ENCODE data around the gene CAMK2N2. TPM values are rescaled to one million over a fixed set of nuclear protein-coding genes. Genes with fewer than 3 reads are reported as not detected.

CAMK2N2 gene
- total and polyA plus RNA-seq, 2 of the 4 experiments (the other 2 are of a cell fraction): 0.34 TPM; not detected in 1

DNA sequence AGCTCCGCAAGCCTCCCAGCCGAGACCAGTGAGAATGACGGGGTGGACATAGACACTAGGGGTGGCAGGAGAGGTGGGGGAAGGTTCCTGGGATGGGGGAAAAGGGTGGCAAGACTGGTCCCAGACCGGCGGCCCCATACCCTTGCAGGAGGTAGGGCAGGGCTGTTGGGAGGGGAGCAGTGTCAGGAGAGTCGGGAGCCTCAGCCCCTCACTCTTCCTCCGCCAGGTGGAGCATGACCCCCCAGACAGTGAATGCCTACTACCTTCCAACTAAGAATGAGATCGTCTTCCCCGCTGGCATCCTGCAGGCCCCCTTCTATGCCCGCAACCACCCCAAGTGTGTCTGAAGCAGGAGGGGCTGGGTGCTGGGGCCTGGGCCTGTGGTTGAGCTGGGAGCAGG, 29.0 kb upstream of the CAMK2N2 start:
- no TSS peak for BruUV-seq (replicated peaks)
- no peak overlapping the region for H4K8ac ChIP-seq (ENCODE audit: low read depth in 2 of 2, low read length in 2 of 2)
- H3K56ac ChIP-seq (ENCODE audit: extremely low read depth, insufficient read depth, low read length): no peak overlapping the region
- no peak for DNase-seq
- no peak overlapping the region for H3K23ac ChIP-seq (ENCODE audit: low read depth, low read length)
- CTCF ChIA-PET: no interaction called here
- in situ Hi-C loops (cut with MboI; ENCODE audit: low sequenced_read_pairs): no loop called here
- H3K36me3 ChIP-seq (ENCODE audit: control insufficient read depth, insufficient read depth, low read length): no peaks in the 10 kb centered on the region
- H3K9ac ChIP-seq (ENCODE audit: low read depth, low read length): no peak overlapping the region
- no peak overlapping the region for H4K5ac ChIP-seq (ENCODE audit: low read depth, low read length)
- H2BK5ac ChIP-seq (ENCODE audit: low read depth, low read length, poor library complexity, severe bottlenecking): no peak overlapping the region
- intact Hi-C loops (cut with micrococcal nuclease): no loop called here
- no peak overlapping the region for H3K4me2 ChIP-seq (ENCODE audit: low read depth, low read length)
- no peaks in the 10 kb centered on the region for H3K79me1 ChIP-seq (ENCODE audit: low read depth in 1 of 2, low read length in 2 of 2)
- H2AK9ac ChIP-seq (replicated peaks; ENCODE audit: low read depth, low read length, poor library complexity): no peak overlapping the region
- H3K4ac ChIP-seq (ENCODE audit: low read depth, low read length): no peak overlapping the region
- H3K9me1 ChIP-seq (ENCODE audit: insufficient read depth, low read length): no peaks in the 10 kb centered on the region
- no peaks in the 10 kb centered on the region for H3K4me1 ChIP-seq (ENCODE audit: control insufficient read depth, insufficient read depth, low read length)
- no CpG with 5 or more reads among the region's 10 CpGs for WGBS, 2 experiments (ENCODE audit: extremely low coverage in 2 of 2, insufficient read length in 1 of 2)
- H4K91ac ChIP-seq (ENCODE audit: insufficient read depth, low read depth, low read length): no peak overlapping the region
- H3K4me3 ChIP-seq (ENCODE audit: insufficient read depth, low read depth, low read length): no peak overlapping the region
- H2BK120ac ChIP-seq (ENCODE audit: low read depth, low read length): no peak overlapping the region
- peaks cover 27% of the 10 kb centered on the region for H3K27me3 ChIP-seq (ENCODE audit: control insufficient read depth, insufficient read depth, low read length)
- no peak overlapping the region for H3K18ac ChIP-seq (ENCODE audit: low read depth, low read length)
- no peak overlapping the region for H2AFZ ChIP-seq (replicated peaks; ENCODE audit: low read length, poor library complexity)
- no peaks in the 10 kb centered on the region for H3K9me3 ChIP-seq (ENCODE audit: control insufficient read depth, insufficient read depth, low read length)
- no peaks in the 10 kb centered on the region for H4K20me1 ChIP-seq (ENCODE audit: insufficient read depth, low read length)
- no peak overlapping the region for H2AK5ac ChIP-seq (ENCODE audit: low read depth, low read length)
- no peak overlapping the region for H3K14ac ChIP-seq (replicated peaks; ENCODE audit: low read depth, low read length)
- POLR2A ChIA-PET (ENCODE audit: unreplicated experiment): no interaction called here
- ATAC-seq (ENCODE audit: low read depth): no peak
- H2BK20ac ChIP-seq (ENCODE audit: low read depth, low read length): no peak overlapping the region
- no peak overlapping the region for H2BK15ac ChIP-seq (ENCODE audit: low read depth, low read length)
- H3K27ac ChIP-seq (ENCODE audit: insufficient read depth, low read length): no peak overlapping the region
- dilution Hi-C loops (cut with HindIII; ENCODE audit: low sequenced_read_pairs, unreplicated experiment): no loop called here
- TF ChIP-seq MXI1 (IDR thresholded peaks at IDR 0.05; ENCODE audit: borderline replicate concordance, low read depth, low read length) (no peak), RCOR1 (IDR thresholded peaks at IDR 0.05; ENCODE audit: insufficient replicate concordance, low read length) (no peak), FOS (IDR thresholded peaks at IDR 0.05; ENCODE audit: low read depth, low read length) (no peak), POLR2A (IDR thresholded peaks at IDR 0.05; ENCODE audit: low read depth, low read length) (no peak), CHD1 (IDR thresholded peaks at IDR 0.05; ENCODE audit: low read depth, low read length) (no peak), SMC3 (IDR thresholded peaks at IDR 0.05; ENCODE audit: low read depth, low read length) (no peak), MAZ (IDR thresholded peaks at IDR 0.05; ENCODE audit: borderline replicate concordance, low read depth, low read length) (no peak), RAD21 (IDR thresholded peaks at IDR 0.05; ENCODE audit: low read length) (no peak), ELK1 (IDR thresholded peaks at IDR 0.05; ENCODE audit: borderline replicate concordance, low read depth, low read length) (no peak), BHLHE40 (IDR thresholded peaks at IDR 0.05; ENCODE audit: low read depth, low read length) (no peak), CEBPB (IDR thresholded peaks at IDR 0.05; ENCODE audit: low read depth, low read length) (no peak), RFX5 (IDR thresholded peaks at IDR 0.05; ENCODE audit: low read depth, low read length) (no peak), MAFK (IDR thresholded peaks at IDR 0.05; ENCODE audit: low read depth, low read length) (no peak), NFE2L2 (IDR thresholded peaks at IDR 0.05; ENCODE audit: low read depth, low read length) (no peak)
- TF ChIP-seq, protein P1, sequence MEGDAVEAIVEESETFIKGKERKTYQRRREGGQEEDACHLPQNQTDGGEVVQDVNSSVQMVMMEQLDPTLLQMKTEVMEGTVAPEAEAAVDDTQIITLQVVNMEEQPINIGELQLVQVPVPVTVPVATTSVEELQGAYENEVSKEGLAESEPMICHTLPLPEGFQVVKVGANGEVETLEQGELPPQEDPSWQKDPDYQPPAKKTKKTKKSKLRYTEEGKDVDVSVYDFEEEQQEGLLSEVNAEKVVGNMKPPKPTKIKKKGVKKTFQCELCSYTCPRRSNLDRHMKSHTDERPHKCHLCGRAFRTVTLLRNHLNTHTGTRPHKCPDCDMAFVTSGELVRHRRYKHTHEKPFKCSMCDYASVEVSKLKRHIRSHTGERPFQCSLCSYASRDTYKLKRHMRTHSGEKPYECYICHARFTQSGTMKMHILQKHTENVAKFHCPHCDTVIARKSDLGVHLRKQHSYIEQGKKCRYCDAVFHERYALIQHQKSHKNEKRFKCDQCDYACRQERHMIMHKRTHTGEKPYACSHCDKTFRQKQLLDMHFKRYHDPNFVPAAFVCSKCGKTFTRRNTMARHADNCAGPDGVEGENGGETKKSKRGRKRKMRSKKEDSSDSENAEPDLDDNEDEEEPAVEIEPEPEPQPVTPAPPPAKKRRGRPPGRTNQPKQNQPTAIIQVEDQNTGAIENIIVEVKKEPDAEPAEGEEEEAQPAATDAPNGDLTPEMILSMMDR (conservative IDR thresholded peaks at IDR 0.05; ENCODE audit: low read depth, low read length): no peak
- TF ChIP-seq, protein P2, sequence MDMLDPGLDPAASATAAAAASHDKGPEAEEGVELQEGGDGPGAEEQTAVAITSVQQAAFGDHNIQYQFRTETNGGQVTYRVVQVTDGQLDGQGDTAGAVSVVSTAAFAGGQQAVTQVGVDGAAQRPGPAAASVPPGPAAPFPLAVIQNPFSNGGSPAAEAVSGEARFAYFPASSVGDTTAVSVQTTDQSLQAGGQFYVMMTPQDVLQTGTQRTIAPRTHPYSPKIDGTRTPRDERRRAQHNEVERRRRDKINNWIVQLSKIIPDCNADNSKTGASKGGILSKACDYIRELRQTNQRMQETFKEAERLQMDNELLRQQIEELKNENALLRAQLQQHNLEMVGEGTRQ (IDR thresholded peaks at IDR 0.05; ENCODE audit: low read depth, low read length): no peak

Measured in IMR-90 (cell line).